H1 (cell line): ENCODE data around the gene SPINDOC. TPM values are rescaled to one million over a fixed set of nuclear protein-coding genes. Genes with fewer than 3 reads are reported as not detected.

ENCODE experiments used
- CTCF ChIA-PET: fragments of 300-600 bp; sonication (Branson Sonifier 250); formaldehyde crosslinking; loops from one replicate; lab custom pipeline; 2021; ENCODE audit not compliant: partially characterized antibody; lab: Charles Lee
- POLR2A ChIA-PET: fragments of 300-600 bp; sonication (Branson Sonifier 250); formaldehyde crosslinking; loops from one replicate; lab custom pipeline; 2021; ENCODE audit warnings: inconsistent platforms; ENCODE audit not compliant: partially characterized antibody; lab: Charles Lee
- DNase-seq, 2 experiments: peaks; one replicate each; pipeline versions ENCODE4 v3.0.0 to v3.0.0-alpha.2; 2010 to 2022; ENCODE audit warnings: low spot score in 2 of 2, low read depth in 1 of 2, mixed read lengths in 1 of 2
- FAIRE-seq: peaks from 2 replicates; lab custom pipeline; 2011; peaks lifted over from hg19 to GRCh38; lab: Jason Lieb, UNC
- H2AFZ ChIP-seq: 2 replicates; pipeline ENCODE4 v1.8.1; 2012; ENCODE audit warnings: low read length, inconsistent platforms
- H2AK5ac ChIP-seq: 2 replicates; pipeline ENCODE4 v1.6.1; 2013; ENCODE audit warnings: low read depth, low read length
- H2BK120ac ChIP-seq: replicated peaks from 2 replicates; pipeline ENCODE3; 2013; ENCODE audit warnings: low read depth, low read length, inconsistent platforms
- H2BK12ac ChIP-seq: 2 replicates; pipeline ENCODE4 v1.6.1; 2013; ENCODE audit warnings: low read depth, low read length
- H2BK15ac ChIP-seq: 2 replicates; pipeline ENCODE4 v1.6.1; 2013; ENCODE audit warnings: low read length
- H2BK20ac ChIP-seq: 2 replicates; pipeline ENCODE4 v1.6.1; 2013; ENCODE audit warnings: low read length
- H2BK5ac ChIP-seq: 2 replicates; pipeline ENCODE4 v1.6.1; 2013; ENCODE audit warnings: low read depth, low read length
- H3K14ac ChIP-seq: 2 replicates; pipeline ENCODE4 v1.6.1; 2013; ENCODE audit warnings: inconsistent platforms; ENCODE audit not compliant: insufficient read length
- H3K18ac ChIP-seq: 2 replicates; pipeline ENCODE4 v1.6.1; 2013; ENCODE audit warnings: low read length; ENCODE audit errors: extremely low read depth
- H3K23ac ChIP-seq: 2 replicates; pipeline ENCODE4 v1.6.1; 2013; ENCODE audit warnings: inconsistent platforms; ENCODE audit not compliant: insufficient read length
- H3K23me2 ChIP-seq: 2 replicates; pipeline ENCODE4 v1.6.1; 2013; ENCODE audit warnings: low read depth, low read length
- H3K27ac ChIP-seq: 2 replicates; pipeline ENCODE4 v1.6.1; 2011; ENCODE audit warnings: low read depth, low read length, inconsistent platforms
- H3K27me3 ChIP-seq, 4 experiments: replicated peaks in 1 of 4; 1 replicate in 1 of 4; 2 replicates in 3 of 4; pipeline versions ENCODE4 v1.6.1 to v1.8.1; 2011 to 2013; ENCODE audit warnings: low read length in 3 of 4, mild to moderate bottlenecking in 3 of 4, inconsistent platforms in 2 of 4, mixed read lengths in 2 of 4, moderate library complexity in 1 of 4; ENCODE audit not compliant: control insufficient read depth in 3 of 4, insufficient read depth in 3 of 4; ENCODE audit errors: extremely low read depth in 1 of 4
- H3K36me3 ChIP-seq, 4 experiments: 2 replicates each; pipeline versions ENCODE4 v1.6.1 to v1.8.1; 2011 to 2013; ENCODE audit warnings: mild to moderate bottlenecking in 4 of 4, low read length in 3 of 4, moderate library complexity in 2 of 4, control low read depth in 1 of 4, inconsistent platforms in 1 of 4; ENCODE audit not compliant: insufficient read depth in 4 of 4, control insufficient read depth in 2 of 4
- H3K4ac ChIP-seq: replicated peaks from 2 replicates; pipeline ENCODE3; 2013; ENCODE audit warnings: low read length, low read depth, mixed read lengths, inconsistent platforms; ENCODE audit not compliant: insufficient read length
- H3K4me1 ChIP-seq, 4 experiments: replicated peaks in 1 of 4; 1 replicate in 1 of 4; 2 replicates in 3 of 4; pipeline versions ENCODE4 v1.6.1 to v1.8.1; 2011 to 2013; ENCODE audit warnings: low read length in 3 of 4, inconsistent platforms in 2 of 4, mixed read lengths in 1 of 4; ENCODE audit not compliant: insufficient read depth in 4 of 4, control insufficient read depth in 3 of 4
- H3K4me2 ChIP-seq, 2 experiments: 2 replicates each; pipeline versions ENCODE4 v1.6.1 to v1.8.1; 2011 to 2013; ENCODE audit warnings: low read depth in 2 of 2, low read length in 2 of 2, control low read depth in 1 of 2, inconsistent platforms in 1 of 2, mild to moderate bottlenecking in 1 of 2; ENCODE audit not compliant: insufficient read depth in 1 of 2
- H3K4me3 ChIP-seq, 4 experiments: fragments of 200-600, 300-600 bp in 1 of 4; sonication (generic), shearing (Covaris generic), sonication (Bioruptor Twin) in 1 of 4; 2 replicates each; pipeline versions ENCODE4 v1.5.1 to v1.8.1; 2011 to 2016; ENCODE audit warnings: low read length in 4 of 4, low read depth in 3 of 4, control low read depth in 2 of 4, inconsistent platforms in 2 of 4, mild to moderate bottlenecking in 2 of 4, mixed read lengths in 1 of 4, moderate library complexity in 1 of 4; ENCODE audit not compliant: insufficient read depth in 2 of 4; ENCODE audit errors: extremely low read depth in 1 of 4
- H3K56ac ChIP-seq: replicated peaks from 2 replicates; pipeline ENCODE3; 2013; ENCODE audit warnings: low read depth, mild to moderate bottlenecking, mixed read lengths, low read length, inconsistent platforms; ENCODE audit not compliant: insufficient read length
- H3K79me1 ChIP-seq: 2 replicates; pipeline ENCODE4 v1.6.1; 2013; ENCODE audit warnings: low read depth, low read length, control low read depth
- H3K79me2 ChIP-seq, 2 experiments: 2 replicates each; pipeline versions ENCODE4 v1.6.1 to v1.8.1; 2012 to 2013; ENCODE audit warnings: low read length in 2 of 2, mild to moderate bottlenecking in 2 of 2, inconsistent platforms in 1 of 2; ENCODE audit not compliant: insufficient read depth in 2 of 2, control insufficient read depth in 1 of 2
- H3K9ac ChIP-seq, 4 experiments: replicated peaks in 1 of 4; 1 replicate in 1 of 4; 2 replicates in 3 of 4; pipeline versions ENCODE4 v1.6.1 to v1.8.1; 2011 to 2013; ENCODE audit warnings: low read depth in 3 of 4, low read length in 3 of 4, control low read depth in 2 of 4, mild to moderate bottlenecking in 2 of 4, moderate library complexity in 2 of 4, inconsistent platforms in 1 of 4; ENCODE audit errors: extremely low read depth in 1 of 4
- H3K9me3 ChIP-seq, 2 experiments: 2 replicates each; pipeline versions ENCODE4 v1.6.1 to v1.8.1; 2012 to 2013; ENCODE audit warnings: mild to moderate bottlenecking in 2 of 2, moderate library complexity in 2 of 2, control low read depth in 1 of 2, inconsistent platforms in 1 of 2, low read depth in 1 of 2, low read length in 1 of 2, mixed read lengths in 1 of 2; ENCODE audit not compliant: insufficient read depth in 2 of 2
- H4K20me1 ChIP-seq, 2 experiments: replicated peaks in 1 of 2; 2 replicates each; pipeline versions ENCODE3 to v1.8.1; 2011 to 2013; ENCODE audit warnings: inconsistent platforms in 2 of 2, low read length in 2 of 2, mild to moderate bottlenecking in 1 of 2; ENCODE audit not compliant: insufficient read depth in 2 of 2, control insufficient read depth in 1 of 2
- H4K5ac ChIP-seq: 2 replicates; pipeline ENCODE4 v1.6.1; 2013; ENCODE audit warnings: low read length, low read depth, mixed read lengths, inconsistent platforms; ENCODE audit not compliant: insufficient read length
- H4K8ac ChIP-seq: 2 replicates; pipeline ENCODE4 v1.8.0; 2013; ENCODE audit warnings: mild to moderate bottlenecking, moderate library complexity, low read length, inconsistent platforms; ENCODE audit not compliant: insufficient read depth; ENCODE audit errors: extremely low read depth
- H4K91ac ChIP-seq: replicated peaks from 2 replicates; pipeline ENCODE3; 2013; ENCODE audit warnings: low read length, mixed read lengths, inconsistent platforms; ENCODE audit not compliant: insufficient read length
- CTBP2 ChIP-seq: IDR thresholded peaks from 2 replicates; pipeline ENCODE4 v1.7.0; 2011; ENCODE audit warnings: borderline replicate concordance, mild to moderate bottlenecking, moderate library complexity, mixed read lengths, low read length; ENCODE audit not compliant: insufficient read depth, insufficient read length
- FOSL1 ChIP-seq: IDR thresholded peaks from 2 replicates; pipeline ENCODE4 v1.6.1; 2011; ENCODE audit warnings: mild to moderate bottlenecking, low read depth, low read length, moderate library complexity; ENCODE audit not compliant: insufficient read depth
- KDM4A ChIP-seq: IDR thresholded peaks from one replicate; pipeline ENCODE4 v1.7.1; 2012; ENCODE audit warnings: low read depth, mild to moderate bottlenecking, moderate library complexity, low read length, inconsistent platforms; ENCODE audit not compliant: severe bottlenecking
- KDM5A ChIP-seq: fragments of 200-600 bp; IDR thresholded peaks from 2 replicates; pipeline ENCODE4 v1.7.1; 2012; ENCODE audit warnings: mild to moderate bottlenecking, low read length, inconsistent platforms, mixed read lengths
- MAFK ChIP-seq: IDR thresholded peaks from 2 replicates; pipeline ENCODE4 v1.6.1; 2012; ENCODE audit warnings: low read depth, mild to moderate bottlenecking, improper control_type of control experiment, low read length
- SP1 ChIP-seq: IDR thresholded peaks from 2 replicates; pipeline ENCODE4 v1.6.1; 2011; ENCODE audit warnings: low read depth, low read length
- TEAD4 ChIP-seq: IDR thresholded peaks from 2 replicates; pipeline ENCODE4 v1.6.1; 2012; ENCODE audit warnings: low read depth, low read length, inconsistent platforms, mixed read lengths
- WGBS, 2 experiments: shearing (Covaris generic) in 1 of 2; methylation state at CpG; one replicate each; pipeline versions ENCODE4 v1.1.6 to v1.1.7; 2013 to 2015; ENCODE audit warnings: low lambda C conversion rate in 2 of 2, mixed read lengths in 2 of 2, inconsistent platforms in 1 of 2, low coverage in 1 of 2, missing lambda C conversion rate in 1 of 2; ENCODE audit not compliant: insufficient replicate concordance in 2 of 2, insufficient coverage in 1 of 2, insufficient read length in 1 of 2; ENCODE audit errors: extremely low coverage in 1 of 2, missing lambda C conversion rate in 1 of 2; 5-methylcytosine and 5-hydroxymethylcytosine counted together
- polyA plus RNA-seq, 7 experiments: library from polyadenylated mRNA; depleted of rRNA in 3 of 7; stranded (reverse) in 5 of 7; unstranded in 2 of 7; fragments of >200 nt in 5 of 7; fragments of 200-250 nt in 2 of 7; gene quantifications; 1 replicate in 5 of 7; 2 replicates in 1 of 7; 4 replicates in 1 of 7; pipeline versions ENCODE4 v1.2.1 to v1.2.3, GENCODE V29; 2011 to 2013; ENCODE audit warnings: missing spikeins in 2 of 7, mixed read lengths in 2 of 7
- total RNA-seq: library from RNA; stranded (reverse); fragmentation: NEBNext Ultra II Directional; extraction: Animal tissue kit (Norgen Biotek cat#: 25700); gene quantifications from 2 replicates; pipeline ENCODE4 v1.2.1, GENCODE V29; 2021
- TF ChIP-seq, protein P1 (sequence below): IDR thresholded peaks from 2 replicates; pipeline ENCODE4 v1.6.1; 2012; ENCODE audit warnings: inconsistent platforms

The SPINDOC gene
- total and polyA plus RNA-seq, 2 of the 8 experiments (the other 6 are each of a cell fraction or from before 2014, with no cell fraction given), result 78.7 to 99.7 TPM

DNA sequence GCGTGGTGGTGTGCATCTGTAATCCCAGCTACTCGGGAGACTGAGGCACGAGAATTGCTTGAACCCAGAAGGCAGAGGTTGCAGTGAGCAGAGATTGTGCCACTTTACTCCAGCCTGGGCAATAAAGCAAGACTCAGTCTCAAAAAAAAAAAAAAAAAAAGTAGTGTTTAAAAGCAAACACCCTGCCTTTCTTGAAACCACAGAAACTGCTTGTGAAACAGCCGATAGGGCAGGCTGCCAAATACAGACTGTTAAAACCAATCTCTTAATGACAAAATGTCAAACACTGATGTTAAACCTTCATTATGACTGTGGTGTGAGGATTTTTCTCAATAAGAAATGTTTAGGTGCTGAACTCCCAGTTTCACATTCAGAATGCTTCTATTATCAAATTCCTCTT, 53.0 kb downstream of the SPINDOC start:
- Histone ChIP-seq H3K4me1 (peaks cover 0 to 16% (median 4%) of the 10 kb centered on the region in 4 experiments; a peak in 6 of 7 replicates), H4K91ac (no peak overlapping the region), H2AFZ (no peak overlapping the region), H3K4ac (no peak overlapping the region), H3K9ac (no peak overlapping the region), H2BK20ac (no peak overlapping the region), H3K23ac (no peak overlapping the region), H3K27ac (no peak overlapping the region), H3K79me2 (peaks cover 9 to 87% of the 10 kb centered on the region in 2 experiments; a peak in 3 of 4 replicates), H3K79me1 (peaks cover 16% of the 10 kb centered on the region), H3K4me2 (no peak overlapping the region), H2AK5ac (no peak overlapping the region), H4K20me1 (peaks cover 7 to 30% of the 10 kb centered on the region in 2 experiments), H2BK15ac (no peak overlapping the region), H2BK12ac (no peak overlapping the region), H3K27me3 (no peaks in the 10 kb centered on the region), H4K8ac (no peak overlapping the region), H3K56ac (no peak overlapping the region), H2BK120ac (no peak overlapping the region), H3K36me3 (peaks cover 0 to 5% (median 0%) of the 10 kb centered on the region in 4 experiments; a peak in 1 of 8 replicates), H3K4me3 (no peak overlapping the region), H4K5ac (no peak overlapping the region), H3K23me2 (no peaks in the 10 kb centered on the region), H2BK5ac (no peak overlapping the region), H3K14ac (no peak overlapping the region), H3K9me3 (no peaks in the 10 kb centered on the region), H3K18ac (no peak overlapping the region)
- ChIA-PET POLR2A (interaction anchor here (0.9 to 1.6 kb wide), 2 partner anchors 8 to 10 kb away, joined by 3 read pairs; no protein-coding TSS in a partner anchor), CTCF (interaction anchor here (1.0 to 4.4 kb wide), 8 partner anchors 9 to 73 kb away, joined by 3 to 21 read pairs (median 11); partner anchors contain the start of gene MARK2)
- 100% methylated on average over 4 of the region's 4 CpGs; no CpG with 5 or more reads in 1 of the 2 experiments for WGBS, 2 experiments
- no peak for FAIRE-seq
- DNase-seq, result no peak
- TF ChIP-seq MAFK, result no peak
- TF ChIP-seq FOSL1, result no peak
- no peak for TF ChIP-seq KDM4A
- TF ChIP-seq CTBP2, result no peak
- TF ChIP-seq SP1, result no peak
- TF ChIP-seq TEAD4, result no peak
- TF ChIP-seq KDM5A, result no peak
- TF ChIP-seq, protein P1, sequence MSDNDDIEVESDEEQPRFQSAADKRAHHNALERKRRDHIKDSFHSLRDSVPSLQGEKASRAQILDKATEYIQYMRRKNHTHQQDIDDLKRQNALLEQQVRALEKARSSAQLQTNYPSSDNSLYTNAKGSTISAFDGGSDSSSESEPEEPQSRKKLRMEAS, result no peak
